Pancreas (tissue), 10 donors: ENCODE data around the gene KRTAP20-3. TPM values are rescaled to one million over a fixed set of nuclear protein-coding genes. Genes with fewer than 3 reads are reported as not detected.

ENCODE experiments used
- ATAC-seq, 4 donors: fragments of 200-7000 bp; cut with Tn5 transposase; one replicate each; pipeline versions ENCODE4 v1.8.0 to v1.9.1; 2020; ENCODE audit warnings: mild to moderate bottlenecking in 4 of 4, moderate library complexity in 4 of 4
- DNase-seq, 6 donors: peaks; one replicate each; pipeline ENCODE4 v3.0.0-alpha.2; 2020
- FAIRE-seq: peaks from 2 replicates; lab custom pipeline; 2012; peaks lifted over from hg19 to GRCh38; lab: Jason Lieb, UNC
- H3K27ac ChIP-seq, 4 donors: fragments of 200-600 bp; sonication (generic); 1 replicate in 3 of 4; 2 replicates in 1 of 4; pipeline versions ENCODE4 v1.5.0 to v1.8.0; 2020
- H3K27me3 ChIP-seq, 4 donors: fragments of 200-600 bp; one replicate each; pipeline ENCODE4 v1.8.0; 2021
- H3K36me3 ChIP-seq, 3 donors: fragments of 200-600 bp; sonication (generic) in 1 of 3; one replicate each; pipeline versions ENCODE4 v1.5.0 to v1.8.0; 2020 to 2021
- H3K4me1 ChIP-seq, 3 donors: fragments of 200-600 bp; one replicate each; pipeline ENCODE4 v1.8.0; 2021
- H3K4me3 ChIP-seq, 4 donors: fragments of 200-600 bp; sonication (generic) in 2 of 4; one replicate each; pipeline versions ENCODE4 v1.5.0 to v1.8.0; 2020 to 2021
- H3K9me3 ChIP-seq, 4 donors: fragments of 200-600 bp; one replicate each; pipeline ENCODE4 v1.8.0; 2021
- WGBS, 2 donors: extraction: QIAGEN DNeasy Blood & Tissue Kit; methylation state at CpG; one replicate each; pipeline ENCODE4 v1.1.7; 2013; 5-methylcytosine and 5-hydroxymethylcytosine counted together
- intact Hi-C, 3 donors: fragments of 100-400 bp; cut with DNase I; formaldehyde crosslinking; loops; one replicate each; pipeline versions ENCODE4 v1.11.1 to v1.14.2; 2022
- polyA plus RNA-seq, 2 donors: library from polyadenylated mRNA; stranded (reverse); fragments of 200-250 nt; gene quantifications; one replicate each; pipeline ENCODE4 v1.2.3, GENCODE V29; 2013
- total RNA-seq, 6 donors: library from RNA; stranded (reverse); fragmentation: NEBNext Ultra II Directional in 4 of 6; extraction: Animal tissue kit (Norgen Biotek cat#: 25700) in 4 of 6; gene quantifications; one replicate each; pipeline versions ENCODE4 v1.2.1 to v1.2.4, GENCODE V29; 2021 to 2023
- TF ChIP-seq, protein P1 (sequence below), 4 donors: fragments of 200-600 bp; sonication (generic) in 3 of 4; IDR thresholded peaks; one replicate each; pipeline versions ENCODE4 v1.5.0 to v1.8.0; 2021; ENCODE audit warnings: antibody characterized with exemption in 4 of 4
- donor health status: healthy with polysubstance abuse.
- donor health status: DM: no; HTN: no; CAD: no; lungs with moderate emphysema.
- donor health status: DM: no; HTN: no; CAD: no.
- donor health status: control.
- donor health status: control.
- donor health status: Bipolar disorder and iron deficiency.
- donor health status: DM: yes; HTN: yes; CAD: no.
- donor health status: DM: no; HTN: no; CAD: no.
- donor health status: DM: no; HTN: no; CAD: no.
- donor health status: DM: yes; HTN: yes; CAD: no.

The KRTAP20-3 gene
- total and polyA plus RNA-seq, 8 donors, result not detected

- Histone ChIP-seq H3K4me3 (no peak overlapping the region), H3K36me3 (no peaks in the 10 kb centered on the region), H3K27me3 (no peaks in the 10 kb centered on the region), H3K9me3 (no peaks in the 10 kb centered on the region), H3K4me1 (no peaks in the 10 kb centered on the region), H3K27ac (no peak overlapping the region)
- ATAC-seq (no peak), DNase-seq (no peak), FAIRE-seq (no peak)
- WGBS, 2 donors, result 60 to 74% methylated on average over 1 of the region's 1 CpG
- TF ChIP-seq, protein P1, sequence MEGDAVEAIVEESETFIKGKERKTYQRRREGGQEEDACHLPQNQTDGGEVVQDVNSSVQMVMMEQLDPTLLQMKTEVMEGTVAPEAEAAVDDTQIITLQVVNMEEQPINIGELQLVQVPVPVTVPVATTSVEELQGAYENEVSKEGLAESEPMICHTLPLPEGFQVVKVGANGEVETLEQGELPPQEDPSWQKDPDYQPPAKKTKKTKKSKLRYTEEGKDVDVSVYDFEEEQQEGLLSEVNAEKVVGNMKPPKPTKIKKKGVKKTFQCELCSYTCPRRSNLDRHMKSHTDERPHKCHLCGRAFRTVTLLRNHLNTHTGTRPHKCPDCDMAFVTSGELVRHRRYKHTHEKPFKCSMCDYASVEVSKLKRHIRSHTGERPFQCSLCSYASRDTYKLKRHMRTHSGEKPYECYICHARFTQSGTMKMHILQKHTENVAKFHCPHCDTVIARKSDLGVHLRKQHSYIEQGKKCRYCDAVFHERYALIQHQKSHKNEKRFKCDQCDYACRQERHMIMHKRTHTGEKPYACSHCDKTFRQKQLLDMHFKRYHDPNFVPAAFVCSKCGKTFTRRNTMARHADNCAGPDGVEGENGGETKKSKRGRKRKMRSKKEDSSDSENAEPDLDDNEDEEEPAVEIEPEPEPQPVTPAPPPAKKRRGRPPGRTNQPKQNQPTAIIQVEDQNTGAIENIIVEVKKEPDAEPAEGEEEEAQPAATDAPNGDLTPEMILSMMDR (IDR thresholded peaks at IDR 0.05), result no peak
- intact Hi-C loops, result no loop called here
These were observed 31.6 kb downstream of the KRTAP20-3 start for GRCh38 chr21:30674312-30674711.

DNA sequence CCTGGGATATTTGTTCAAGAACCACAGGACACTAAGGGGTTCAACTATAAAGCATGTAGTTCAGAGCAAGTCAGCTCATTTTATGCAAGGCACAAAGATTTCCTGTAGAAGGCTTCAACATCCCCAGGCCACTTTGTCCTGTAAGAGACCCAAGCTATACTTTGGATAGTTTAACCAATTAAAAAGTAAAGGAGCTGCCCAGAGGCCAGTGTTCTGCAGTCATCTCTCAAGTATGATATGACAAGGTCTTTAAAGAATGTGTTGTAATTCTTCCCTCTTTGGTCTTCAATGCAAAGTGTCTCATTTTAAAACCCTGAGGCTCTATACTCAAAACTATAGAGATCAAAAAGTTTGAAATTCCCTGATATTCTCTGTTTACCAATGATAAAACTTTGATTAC, 34.1 kb downstream of the KRTAP20-3 start:
- Histone ChIP-seq H3K4me3 (no peak overlapping the region), H3K27ac (no peak overlapping the region), H3K9me3 (no peaks in the 10 kb centered on the region), H3K36me3 (no peaks in the 10 kb centered on the region), H3K4me1 (no peaks in the 10 kb centered on the region), H3K27me3 (no peaks in the 10 kb centered on the region)
- TF ChIP-seq, protein P1 (IDR thresholded peaks at IDR 0.05), result no peak
- no peak for ATAC-seq
- FAIRE-seq, result no peak
- DNase-seq, result no peak
- intact Hi-C loops, result no loop called here

- DNase-seq, result no peak
- intact Hi-C loops, result no loop called here
- H3K36me3 ChIP-seq, result no peaks in the 10 kb centered on the region
- ATAC-seq, result no peak
- no peak for FAIRE-seq
- H3K9me3 ChIP-seq, result no peaks in the 10 kb centered on the region
- no peak overlapping the region for H3K4me3 ChIP-seq
- TF ChIP-seq, protein P1 (IDR thresholded peaks at IDR 0.05), result no peak
- H3K27ac ChIP-seq, result no peak overlapping the region
- no peaks in the 10 kb centered on the region for H3K4me1 ChIP-seq
- WGBS, 2 donors, result 25 to 26% methylated on average over 1 of the region's 1 CpG
- H3K27me3 ChIP-seq, result no peaks in the 10 kb centered on the region
These were observed 37.9 kb downstream of the KRTAP20-3 start for GRCh38 chr21:30680586-30680985.

GRCh38 chr21:30684506-30684905, 41.8 kb downstream of the KRTAP20-3 start:
- no peaks in the 10 kb centered on the region for H3K36me3 ChIP-seq
- ATAC-seq, result no peak
- no peaks in the 10 kb centered on the region for H3K9me3 ChIP-seq
- H3K27me3 ChIP-seq, result no peaks in the 10 kb centered on the region
- H3K4me1 ChIP-seq, result no peaks in the 10 kb centered on the region
- intact Hi-C loops, result no loop called here
- H3K4me3 ChIP-seq, result no peak overlapping the region
- no peak for FAIRE-seq
- H3K27ac ChIP-seq, result no peak overlapping the region
- TF ChIP-seq, protein P1 (IDR thresholded peaks at IDR 0.05), result no peak
- DNase-seq, result no peak
- 59 to 62% methylated on average over 6 of the region's 6 CpGs for WGBS, 2 donors

DNA sequence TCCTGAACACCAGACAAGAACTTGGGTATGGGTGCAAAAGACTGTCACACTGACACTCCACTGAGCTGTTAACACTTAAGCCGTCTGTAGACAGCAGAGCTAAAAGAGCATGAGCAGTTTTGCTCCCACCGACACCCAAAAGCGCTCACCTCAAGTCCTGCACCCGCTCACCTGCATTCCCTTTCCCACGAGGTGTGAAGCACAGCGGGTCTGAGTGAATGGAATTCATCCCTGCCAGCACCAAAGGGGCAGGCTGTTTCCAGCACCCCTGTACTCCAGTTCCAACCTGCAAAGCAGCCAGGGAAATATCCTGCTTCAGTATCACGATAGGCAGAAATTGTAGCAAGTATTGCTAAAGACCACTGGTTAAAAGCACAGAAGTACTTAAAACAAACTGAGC, 47.2 kb downstream of the KRTAP20-3 start:
- Histone ChIP-seq H3K27me3 (no peaks in the 10 kb centered on the region), H3K4me3 (no peak overlapping the region), H3K36me3 (no peaks in the 10 kb centered on the region), H3K4me1 (no peaks in the 10 kb centered on the region), H3K27ac (no peak overlapping the region), H3K9me3 (no peaks in the 10 kb centered on the region)
- intact Hi-C loops, result no loop called here
- TF ChIP-seq, protein P1 (IDR thresholded peaks at IDR 0.05), result no peak
- 56 to 65% methylated on average over 7 of the region's 7 CpGs for WGBS, 2 donors
- FAIRE-seq (no peak), ATAC-seq (no peak), DNase-seq (no peak)

Other genes starting within 250 kb of the KRTAP20-3 start
- not detected for gene KRTAP13-1, start 246.8 kb upstream of the KRTAP20-3 start, total RNA-seq
- gene KRTAP13-1, start 246.8 kb upstream of the KRTAP20-3 start, polyA plus RNA-seq, result not detected
- not detected for gene KRTAP13-3, start 216.9 kb upstream of the KRTAP20-3 start, total RNA-seq
- gene KRTAP13-3, start 216.9 kb upstream of the KRTAP20-3 start, polyA plus RNA-seq, result not detected
- gene KRTAP13-4, start 212.6 kb upstream of the KRTAP20-3 start, total RNA-seq, result not detected
- not detected for gene KRTAP13-4, start 212.6 kb upstream of the KRTAP20-3 start, polyA plus RNA-seq
- gene KRTAP15-1, start 202.6 kb upstream of the KRTAP20-3 start, total RNA-seq, result not detected
- not detected for gene KRTAP15-1, start 202.6 kb upstream of the KRTAP20-3 start, polyA plus RNA-seq
- gene KRTAP19-1, start 162.5 kb upstream of the KRTAP20-3 start, total RNA-seq, result not detected
- gene KRTAP19-1, start 162.5 kb upstream of the KRTAP20-3 start, polyA plus RNA-seq, result not detected
- not detected for gene KRTAP19-2, start 155.4 kb upstream of the KRTAP20-3 start, total RNA-seq
- not detected for gene KRTAP19-2, start 155.4 kb upstream of the KRTAP20-3 start, polyA plus RNA-seq
- not detected for gene KRTAP19-3, start 150.9 kb upstream of the KRTAP20-3 start, total RNA-seq
- gene KRTAP19-3, start 150.9 kb upstream of the KRTAP20-3 start, polyA plus RNA-seq, result not detected
- gene KRTAP19-4, start 145.7 kb upstream of the KRTAP20-3 start, total RNA-seq, result not detected
- gene KRTAP19-4, start 145.7 kb upstream of the KRTAP20-3 start, polyA plus RNA-seq, result not detected
- not detected for gene KRTAP19-5, start 140.7 kb upstream of the KRTAP20-3 start, total RNA-seq
- gene KRTAP19-5, start 140.7 kb upstream of the KRTAP20-3 start, polyA plus RNA-seq, result not detected
- not detected for gene KRTAP19-6, start 101.0 kb upstream of the KRTAP20-3 start, total RNA-seq
- gene KRTAP19-6, start 101.0 kb upstream of the KRTAP20-3 start, polyA plus RNA-seq, result not detected
- gene KRTAP19-7, start 81.5 kb upstream of the KRTAP20-3 start, total RNA-seq, result not detected
- not detected for gene KRTAP19-7, start 81.5 kb upstream of the KRTAP20-3 start, polyA plus RNA-seq
- gene KRTAP22-2, start 52.5 kb upstream of the KRTAP20-3 start, total RNA-seq, result not detected
- gene KRTAP22-2, start 52.5 kb upstream of the KRTAP20-3 start, polyA plus RNA-seq, result not detected
- not detected for gene KRTAP6-3, start 50.4 kb upstream of the KRTAP20-3 start, total RNA-seq
- not detected for gene KRTAP6-3, start 50.4 kb upstream of the KRTAP20-3 start, polyA plus RNA-seq
- gene KRTAP6-2, start 44.0 kb upstream of the KRTAP20-3 start, total RNA-seq, result not detected
- not detected for gene KRTAP6-2, start 44.0 kb upstream of the KRTAP20-3 start, polyA plus RNA-seq
- gene KRTAP22-1, start 41.8 kb upstream of the KRTAP20-3 start, total RNA-seq, result not detected
- not detected for gene KRTAP22-1, start 41.8 kb upstream of the KRTAP20-3 start, polyA plus RNA-seq
- gene KRTAP6-1, start 28.9 kb upstream of the KRTAP20-3 start, total RNA-seq, result not detected
- not detected for gene KRTAP6-1, start 28.9 kb upstream of the KRTAP20-3 start, polyA plus RNA-seq
- gene KRTAP20-1, start 26.4 kb upstream of the KRTAP20-3 start, total RNA-seq, result not detected
- not detected for gene KRTAP20-1, start 26.4 kb upstream of the KRTAP20-3 start, polyA plus RNA-seq
- gene KRTAP20-4, start 22.2 kb upstream of the KRTAP20-3 start, total RNA-seq, result not detected
- not detected for gene KRTAP20-4, start 22.2 kb upstream of the KRTAP20-3 start, polyA plus RNA-seq
- not detected for gene KRTAP20-2, start 7.7 kb upstream of the KRTAP20-3 start, total RNA-seq
- not detected for gene KRTAP20-2, start 7.7 kb upstream of the KRTAP20-3 start, polyA plus RNA-seq
- not detected for gene KRTAP21-3, start 75.9 kb downstream of the KRTAP20-3 start, total RNA-seq
- not detected for gene KRTAP21-3, start 75.9 kb downstream of the KRTAP20-3 start, polyA plus RNA-seq
- not detected for gene KRTAP21-2, start 104.4 kb downstream of the KRTAP20-3 start, total RNA-seq
- gene KRTAP21-2, start 104.4 kb downstream of the KRTAP20-3 start, polyA plus RNA-seq, result not detected
- gene KRTAP21-1, start 112.6 kb downstream of the KRTAP20-3 start, total RNA-seq, result not detected
- gene KRTAP21-1, start 112.6 kb downstream of the KRTAP20-3 start, polyA plus RNA-seq, result not detected
- gene KRTAP8-1, start 170.4 kb downstream of the KRTAP20-3 start, total RNA-seq, result not detected
- gene KRTAP8-1, start 170.4 kb downstream of the KRTAP20-3 start, polyA plus RNA-seq, result not detected
- gene KRTAP7-1, start 186.9 kb downstream of the KRTAP20-3 start, total RNA-seq, result not detected
- gene KRTAP7-1, start 186.9 kb downstream of the KRTAP20-3 start, polyA plus RNA-seq, result not detected
- gene KRTAP11-1, start 238.7 kb downstream of the KRTAP20-3 start, total RNA-seq, result not detected
- not detected for gene KRTAP11-1, start 238.7 kb downstream of the KRTAP20-3 start, polyA plus RNA-seq